Thyroid gland (tissue), 4 donors: ENCODE data around the gene DHRS3.

Experiments
- POLR2A ChIP-seq, 2 donors: fragments of 450-650 bp; IDR thresholded peaks; one replicate each; pipeline ENCODE4 v1.6.1; 2017; ENCODE audit warnings: antibody characterized with exemption in 2 of 2, mild to moderate bottlenecking in 2 of 2, moderate library complexity in 1 of 2
- TF ChIP-seq, protein P1 (sequence below), 6 experiments: fragments of 200-600 bp in 3 of 6; fragments of 450-650 bp in 3 of 6; sonication (generic) in 3 of 6; IDR thresholded peaks; one replicate each; pipeline ENCODE4 v1.5.1; 2016 to 2019; ENCODE audit warnings: antibody characterized with exemption in 6 of 6, mild to moderate bottlenecking in 2 of 6, inconsistent platforms in 1 of 6, moderate library complexity in 1 of 6

DNA sequence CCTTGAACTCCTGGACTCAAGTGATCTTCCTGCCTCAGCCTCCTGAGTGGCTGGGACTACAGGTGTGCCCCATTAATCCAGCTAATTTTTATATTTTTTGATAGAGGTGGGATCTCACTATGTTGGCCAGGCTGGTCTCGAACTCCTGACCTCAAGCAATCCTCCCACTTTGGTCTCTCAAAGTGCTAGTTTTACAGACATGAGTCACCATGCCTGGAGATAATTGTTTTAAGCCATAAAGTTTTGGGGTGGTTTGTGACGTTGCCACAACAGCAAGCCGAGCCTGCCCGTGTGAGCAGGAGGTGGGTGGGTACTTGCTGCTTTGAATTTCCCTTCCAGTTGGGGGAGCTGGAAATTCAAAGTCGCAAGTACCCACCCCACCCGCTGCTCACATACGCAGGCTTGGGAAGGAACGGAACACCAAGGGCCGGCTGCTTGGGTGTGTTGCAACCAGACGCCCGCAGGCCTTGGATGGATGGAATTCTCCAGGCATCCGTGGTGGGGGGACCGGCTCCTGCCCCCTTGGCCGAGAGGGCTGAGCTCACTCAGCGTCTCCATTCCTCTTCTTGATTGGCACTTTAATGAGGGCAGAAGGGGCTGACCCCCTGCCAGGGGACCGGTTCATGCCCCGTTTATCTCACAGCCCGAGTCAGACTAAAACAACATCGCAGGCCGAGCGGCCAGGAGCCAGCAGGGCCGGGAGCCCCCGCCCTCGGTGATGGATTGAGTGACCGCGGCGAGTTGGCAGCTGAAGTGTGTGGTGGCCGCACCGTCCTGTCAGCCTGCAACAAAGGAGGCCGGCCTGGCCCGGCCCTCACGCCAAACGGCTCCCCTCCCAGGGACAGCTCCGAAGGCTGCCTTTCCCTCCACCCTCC is 78.1 kb downstream of the DHRS3 start:
- TF ChIP-seq, protein P1, sequence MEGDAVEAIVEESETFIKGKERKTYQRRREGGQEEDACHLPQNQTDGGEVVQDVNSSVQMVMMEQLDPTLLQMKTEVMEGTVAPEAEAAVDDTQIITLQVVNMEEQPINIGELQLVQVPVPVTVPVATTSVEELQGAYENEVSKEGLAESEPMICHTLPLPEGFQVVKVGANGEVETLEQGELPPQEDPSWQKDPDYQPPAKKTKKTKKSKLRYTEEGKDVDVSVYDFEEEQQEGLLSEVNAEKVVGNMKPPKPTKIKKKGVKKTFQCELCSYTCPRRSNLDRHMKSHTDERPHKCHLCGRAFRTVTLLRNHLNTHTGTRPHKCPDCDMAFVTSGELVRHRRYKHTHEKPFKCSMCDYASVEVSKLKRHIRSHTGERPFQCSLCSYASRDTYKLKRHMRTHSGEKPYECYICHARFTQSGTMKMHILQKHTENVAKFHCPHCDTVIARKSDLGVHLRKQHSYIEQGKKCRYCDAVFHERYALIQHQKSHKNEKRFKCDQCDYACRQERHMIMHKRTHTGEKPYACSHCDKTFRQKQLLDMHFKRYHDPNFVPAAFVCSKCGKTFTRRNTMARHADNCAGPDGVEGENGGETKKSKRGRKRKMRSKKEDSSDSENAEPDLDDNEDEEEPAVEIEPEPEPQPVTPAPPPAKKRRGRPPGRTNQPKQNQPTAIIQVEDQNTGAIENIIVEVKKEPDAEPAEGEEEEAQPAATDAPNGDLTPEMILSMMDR (IDR thresholded peaks at IDR 0.05): no peak
- no peak for TF ChIP-seq POLR2A (IDR thresholded peaks at IDR 0.05)
